HEK293T (cell line): ENCODE results near the gene DLAT.

Source experiments
- CTCF ChIA-PET: fragments of 350-600 bp; formaldehyde crosslinking; extraction: SDS; loops from one replicate; lab custom pipeline; 2021; ENCODE audit warnings: antibody characterized with exemption, inconsistent platforms; lab: Yijun Ruan, JAX
- POLR2A ChIA-PET: fragments of 350-600 bp; formaldehyde crosslinking; extraction: SDS; loops from one replicate; lab custom pipeline; 2020; ENCODE audit warnings: antibody characterized with exemption, inconsistent platforms; lab: Yijun Ruan, JAX
- DNase-seq: peaks from one replicate; pipeline ENCODE4 v3.0.0; 2012; ENCODE audit warnings: mixed read lengths; ENCODE audit errors: extremely low spot score
- ARNT ChIP-seq: fragments of 450-650 bp; IDR thresholded peaks from 2 replicates; pipeline ENCODE4 v1.6.1; 2017; ENCODE audit warnings: mild to moderate bottlenecking
- BHLHE40 ChIP-seq: fragments of 450-650 bp; IDR thresholded peaks from 2 replicates; pipeline ENCODE4 v1.6.1; 2016; ENCODE audit warnings: mild to moderate bottlenecking, moderate library complexity, borderline replicate concordance
- CTBP1 ChIP-seq: fragments of 450-650 bp; IDR thresholded peaks from 2 replicates; pipeline ENCODE4 v1.6.1; 2016; ENCODE audit warnings: borderline replicate concordance
- ELF4 ChIP-seq: fragments of 450-650 bp; IDR thresholded peaks from 2 replicates; pipeline ENCODE4 v1.6.1; 2017; ENCODE audit warnings: antibody characterized with exemption
- FOXA1 ChIP-seq: fragments of 450-650 bp; IDR thresholded peaks from 2 replicates; pipeline ENCODE4 v1.6.1; 2016; ENCODE audit warnings: mild to moderate bottlenecking
- FOXK2 ChIP-seq: fragments of 450-650 bp; IDR thresholded peaks from 2 replicates; pipeline ENCODE4 v1.6.1; 2016; ENCODE audit warnings: mild to moderate bottlenecking
- FOXM1 ChIP-seq: fragments of 450-650 bp; IDR thresholded peaks from 2 replicates; pipeline ENCODE4 v1.6.1; 2017; ENCODE audit warnings: mild to moderate bottlenecking, borderline replicate concordance
- HDGF ChIP-seq: fragments of 450-650 bp; IDR thresholded peaks from 2 replicates; pipeline ENCODE4 v1.6.1; 2017; ENCODE audit warnings: antibody characterized with exemption, borderline replicate concordance
- L3MBTL2 ChIP-seq: fragments of 450-650 bp; conservative IDR thresholded peaks from 2 replicates; pipeline ENCODE4 v1.6.1; 2016; ENCODE audit warnings: mild to moderate bottlenecking
- LEF1 ChIP-seq: fragments of 450-650 bp; IDR thresholded peaks from 2 replicates; pipeline ENCODE4 v1.6.1; 2017; ENCODE audit warnings: mild to moderate bottlenecking, borderline replicate concordance
- NFRKB ChIP-seq: fragments of 450-650 bp; IDR thresholded peaks from 2 replicates; pipeline ENCODE4 v1.6.1; 2016; ENCODE audit warnings: mild to moderate bottlenecking, moderate library complexity
- PKNOX1 ChIP-seq: fragments of 450-650 bp; IDR thresholded peaks from 2 replicates; pipeline ENCODE4 v1.6.1; 2016
- SP1 ChIP-seq: fragments of 450-650 bp; IDR thresholded peaks from 2 replicates; pipeline ENCODE4 v1.6.1; 2017
- SUZ12 ChIP-seq: fragments of 450-650 bp; IDR thresholded peaks from 2 replicates; pipeline ENCODE4 v1.6.1; 2016; ENCODE audit warnings: mild to moderate bottlenecking
- TARDBP ChIP-seq: fragments of 450-650 bp; IDR thresholded peaks from 2 replicates; pipeline ENCODE4 v1.6.1; 2016
- ZNF384 ChIP-seq: fragments of 450-650 bp; IDR thresholded peaks from 2 replicates; pipeline ENCODE4 v1.6.1; 2016

The DLAT gene

GRCh38 chr11:112097734-112098528 lies 72.7 kb downstream of the DLAT start:
- DNase-seq: no peak
- ChIA-PET CTCF (no interaction called here), POLR2A (no interaction called here)
- TF ChIP-seq L3MBTL2: no peak
- no peak for TF ChIP-seq FOXK2
- TF ChIP-seq ZNF384: no peak
- TF ChIP-seq PKNOX1: no peak
- no peak for TF ChIP-seq SUZ12
- TF ChIP-seq SP1: no peak
- TF ChIP-seq BHLHE40: no peak
- TF ChIP-seq CTBP1: no peak
- no peak for TF ChIP-seq TARDBP
- no peak for TF ChIP-seq ARNT
- TF ChIP-seq ELF4: no peak
- TF ChIP-seq FOXM1: no peak
- no peak for TF ChIP-seq LEF1
- no peak for TF ChIP-seq FOXA1
- no peak for TF ChIP-seq NFRKB
- no peak for TF ChIP-seq HDGF

- ChIA-PET CTCF (interaction anchor here (0.5 to 1.0 kb wide), 2 partner anchors 13 to 22 kb away, joined by 3 to 5 read pairs; no protein-coding TSS in a partner anchor), POLR2A (interaction anchor here (1.3 kb wide), 1 partner anchor 14 kb away, joined by 5 read pairs; the partner anchor contains the start of genes SDHD and TIMM8B)
- no peak for TF ChIP-seq FOXM1
- TF ChIP-seq SP1: no peak
- DNase-seq: no peak
Measured at GRCh38 chr11:112100462-112100861, 75.3 kb downstream of the DLAT start.

- ChIA-PET POLR2A (interaction anchor here (1.7 kb wide), 1 partner anchor 17 kb away, joined by 5 read pairs; the partner anchor contains the start of genes SDHD and TIMM8B), CTCF (interaction anchor here (1.2 kb wide), 1 partner anchor 9 kb away, joined by 4 read pairs; no protein-coding TSS in a partner anchor)
- no peak for DNase-seq
- TF ChIP-seq LEF1: no peak
- TF ChIP-seq SP1: no peak
Measured at GRCh38 chr11:112103446-112103845, 78.2 kb downstream of the DLAT start.

GRCh38 chr11:112106070-112106469 lies 80.9 kb downstream of the DLAT start:
- TF ChIP-seq PKNOX1 (no peak), FOXM1 (no peak), LEF1 (no peak), SP1 (no peak), BHLHE40 (no peak), L3MBTL2 (no peak), ARNT (no peak), HDGF (no peak), FOXK2 (no peak), TARDBP (no peak), SUZ12 (no peak), FOXA1 (no peak), ZNF384 (no peak)
- ChIA-PET CTCF (interaction anchor here (1.3 kb wide), 1 partner anchor 8 kb away, joined by 3 read pairs; no protein-coding TSS in a partner anchor), POLR2A (no interaction called here)
- DNase-seq: no peak
